NK-92 treated with Interleukin-12 subunit alpha and Interleukin-12 subunit beta, amount 100 ng/mL, for 24 hours (cell line): Measurements from ENCODE around the gene SLC6A18.

Source experiments
- DNase-seq: peaks from one replicate; lab custom pipeline; 2025; lab: John Stamatoyannopoulos, UW

The SLC6A18 gene

GRCh38 chr5:1293416-1294205, 68.4 kb downstream of the SLC6A18 start:
- DNase-seq, result no peak

GRCh38 chr5:1294206-1294834, 69.1 kb downstream of the SLC6A18 start:
- no peak for DNase-seq

GRCh38 chr5:1294835-1295649, 69.9 kb downstream of the SLC6A18 start, which contains the start of gene TERT:
Gene TERT (minus strand): TSS chr5:1295068. CDS start chr5:1294989, 79 bp downstream.
- peak; percentile 40 for DNase-seq

- no peak for DNase-seq
Measured at GRCh38 chr5:1295650-1296037, 70.5 kb downstream of the SLC6A18 start.
